Embryonic facial prominence (tissue), 1 donor: Measurements from ENCODE around the gene TYW1.
"Not testable (repeated sequence)": the region's sequence is repeated elsewhere in the genome, so short reads cannot be mapped to it uniquely, and the experiment has no call there.

ENCODE experiments used
- DNase-seq: peaks from one replicate; pipeline ENCODE4 v3.0.0-alpha.2; 2016; ENCODE audit errors: extremely low spot score

TYW1 gene

GRCh38 chr7:66994051-66994450 lies 2.6 kb upstream of the TYW1 start:
- DNase-seq, result not testable (repeated sequence)

GRCh38 chr7:66994691-66995049 lies 2.0 kb upstream of the TYW1 start:
- DNase-seq, result peak; percentile 26

- peak; percentile 97 for DNase-seq
Measured at GRCh38 chr7:66995050-66995776, 1.4 kb upstream of the TYW1 start, which contains the start of gene SBDS. TSS of gene SBDS (minus strand) at chr7:66995586. CDS start at chr7:66995417, 169 bp downstream.

GRCh38 chr7:67000601-67001258 lies 4.1 kb downstream of the TYW1 start:
- not testable (repeated sequence) for DNase-seq

GRCh38 chr7:67004145-67004544 lies 7.5 kb downstream of the TYW1 start:
- not testable (repeated sequence) for DNase-seq

GRCh38 chr7:67006965-67007364 lies 10.3 kb downstream of the TYW1 start:
- DNase-seq, result no peak

GRCh38 chr7:67008260-67008659 lies 11.6 kb downstream of the TYW1 start:
- DNase-seq, result no peak

- not testable (repeated sequence) for DNase-seq
Measured at GRCh38 chr7:67009677-67010076, 13.0 kb downstream of the TYW1 start.

- not testable (repeated sequence) for DNase-seq
Measured at GRCh38 chr7:67014076-67014622, 17.5 kb downstream of the TYW1 start.

GRCh38 chr7:67017971-67018370 lies 21.3 kb downstream of the TYW1 start:
- not testable (repeated sequence) for DNase-seq

GRCh38 chr7:67018940-67019339 lies 22.3 kb downstream of the TYW1 start:
- DNase-seq, result no peak

GRCh38 chr7:67019562-67020390 lies 23.1 kb downstream of the TYW1 start:
- no peak for DNase-seq

GRCh38 chr7:67021260-67021659 lies 24.6 kb downstream of the TYW1 start:
- no peak for DNase-seq

GRCh38 chr7:67022511-67022910 lies 25.9 kb downstream of the TYW1 start:
- no peak for DNase-seq

- not testable (repeated sequence) for DNase-seq
Measured at GRCh38 chr7:67025459-67025858, 28.8 kb downstream of the TYW1 start.

- DNase-seq, result not testable (repeated sequence)
Measured at GRCh38 chr7:67031685-67032084, 35.1 kb downstream of the TYW1 start.

GRCh38 chr7:67033251-67033650 lies 36.6 kb downstream of the TYW1 start:
- no peak for DNase-seq

- not testable (repeated sequence) for DNase-seq
Measured at GRCh38 chr7:67036432-67037395, 40.1 kb downstream of the TYW1 start.

- not testable (repeated sequence) for DNase-seq
Measured at GRCh38 chr7:67040832-67041231, 44.2 kb downstream of the TYW1 start.

- not testable (repeated sequence) for DNase-seq
Measured at GRCh38 chr7:67042781-67043558, 46.3 kb downstream of the TYW1 start.
